Pancreas (tissue), 10 donors: ENCODE data around the gene SLC39A8. TPM values are rescaled to one million over a fixed set of nuclear protein-coding genes. Genes with fewer than 3 reads are reported as not detected.

Experiments
- ATAC-seq, 4 donors: fragments of 200-7000 bp; cut with Tn5 transposase; one replicate each; pipeline versions ENCODE4 v1.8.0 to v1.9.1; 2020; ENCODE audit warnings: mild to moderate bottlenecking in 4 of 4, moderate library complexity in 4 of 4
- DNase-seq, 6 donors: peaks; one replicate each; pipeline ENCODE4 v3.0.0-alpha.2; 2020
- FAIRE-seq: peaks from 2 replicates; lab custom pipeline; 2012; peaks lifted over from hg19 to GRCh38; lab: Jason Lieb, UNC
- H3K27ac ChIP-seq, 4 donors: fragments of 200-600 bp; sonication (generic); 1 replicate in 3 of 4; 2 replicates in 1 of 4; pipeline versions ENCODE4 v1.5.0 to v1.8.0; 2020
- H3K27me3 ChIP-seq, 4 donors: fragments of 200-600 bp; one replicate each; pipeline ENCODE4 v1.8.0; 2021
- H3K36me3 ChIP-seq, 3 donors: fragments of 200-600 bp; sonication (generic) in 1 of 3; one replicate each; pipeline versions ENCODE4 v1.5.0 to v1.8.0; 2020 to 2021
- H3K4me1 ChIP-seq, 3 donors: fragments of 200-600 bp; one replicate each; pipeline ENCODE4 v1.8.0; 2021
- H3K4me3 ChIP-seq, 4 donors: fragments of 200-600 bp; sonication (generic) in 2 of 4; one replicate each; pipeline versions ENCODE4 v1.5.0 to v1.8.0; 2020 to 2021
- H3K9me3 ChIP-seq, 4 donors: fragments of 200-600 bp; one replicate each; pipeline ENCODE4 v1.8.0; 2021
- WGBS, 2 donors: extraction: QIAGEN DNeasy Blood & Tissue Kit; methylation state at CpG; one replicate each; pipeline ENCODE4 v1.1.7; 2013; 5-methylcytosine and 5-hydroxymethylcytosine counted together
- intact Hi-C, 3 donors: fragments of 100-400 bp; cut with DNase I; formaldehyde crosslinking; loops; one replicate each; pipeline versions ENCODE4 v1.11.1 to v1.14.2; 2022
- polyA plus RNA-seq, 2 donors: library from polyadenylated mRNA; stranded (reverse); fragments of 200-250 nt; gene quantifications; one replicate each; pipeline ENCODE4 v1.2.3, GENCODE V29; 2013
- total RNA-seq, 6 donors: library from RNA; stranded (reverse); fragmentation: NEBNext Ultra II Directional in 4 of 6; extraction: Animal tissue kit (Norgen Biotek cat#: 25700) in 4 of 6; gene quantifications; one replicate each; pipeline versions ENCODE4 v1.2.1 to v1.2.4, GENCODE V29; 2021 to 2023
- TF ChIP-seq, protein P1 (sequence below), 4 donors: fragments of 200-600 bp; sonication (generic) in 3 of 4; IDR thresholded peaks; one replicate each; pipeline versions ENCODE4 v1.5.0 to v1.8.0; 2021; ENCODE audit warnings: antibody characterized with exemption in 4 of 4
- donor health status: healthy with polysubstance abuse.
- donor health status: DM: no; HTN: no; CAD: no; lungs with moderate emphysema.
- donor health status: DM: no; HTN: no; CAD: no.
- donor health status: control.
- donor health status: control.
- donor health status: Bipolar disorder and iron deficiency.
- donor health status: DM: yes; HTN: yes; CAD: no.
- donor health status: DM: no; HTN: no; CAD: no.
- donor health status: DM: no; HTN: no; CAD: no.
- donor health status: DM: yes; HTN: yes; CAD: no.

The SLC39A8 gene
- total and polyA plus RNA-seq, 8 donors = 9.9 to 46.8 (median 37.8) TPM

DNA sequence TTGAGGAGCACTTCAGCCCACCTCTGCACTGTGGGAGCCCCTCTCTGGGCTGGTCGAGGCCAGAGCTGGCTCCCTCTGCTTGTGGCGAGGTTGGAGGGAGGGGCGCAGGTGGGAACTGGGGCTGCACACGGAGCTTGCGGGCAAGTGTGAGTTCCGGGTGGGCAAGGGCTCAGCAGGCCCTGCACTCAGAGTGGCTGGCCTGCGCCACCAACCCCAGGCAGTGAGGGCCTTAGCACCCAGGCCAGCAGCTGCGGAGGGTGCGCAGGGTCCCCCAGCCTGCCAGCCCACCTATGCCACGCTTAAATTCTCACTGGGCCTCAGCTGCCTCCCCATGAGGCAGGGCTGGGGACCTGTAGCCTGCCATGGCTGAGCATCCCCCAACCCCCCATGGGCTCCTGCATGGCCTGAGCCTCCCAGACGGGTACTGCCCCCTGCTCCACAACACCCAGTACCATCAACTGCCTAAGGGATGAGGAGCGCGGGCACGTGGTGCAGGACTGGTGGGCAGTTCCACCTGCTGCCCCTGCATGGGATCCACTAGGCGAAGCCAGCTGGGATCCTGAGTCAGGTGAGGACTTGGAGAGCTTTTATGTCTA is 110.9 kb downstream of the SLC39A8 start:
- Histone ChIP-seq H3K27me3 (no peaks in the 10 kb centered on the region), H3K36me3 (no peaks in the 10 kb centered on the region), H3K4me3 (no peak overlapping the region), H3K4me1 (no peaks in the 10 kb centered on the region), H3K9me3 (no peaks in the 10 kb centered on the region), H3K27ac (no peak overlapping the region)
- intact Hi-C loops = no loop called here
- 85 to 93% methylated on average over 15 of the region's 15 CpGs for WGBS, 2 donors
- ATAC-seq (no peak), DNase-seq (peak in 1 of 6 donors; percentile 43), FAIRE-seq (no peak)
- TF ChIP-seq, protein P1, sequence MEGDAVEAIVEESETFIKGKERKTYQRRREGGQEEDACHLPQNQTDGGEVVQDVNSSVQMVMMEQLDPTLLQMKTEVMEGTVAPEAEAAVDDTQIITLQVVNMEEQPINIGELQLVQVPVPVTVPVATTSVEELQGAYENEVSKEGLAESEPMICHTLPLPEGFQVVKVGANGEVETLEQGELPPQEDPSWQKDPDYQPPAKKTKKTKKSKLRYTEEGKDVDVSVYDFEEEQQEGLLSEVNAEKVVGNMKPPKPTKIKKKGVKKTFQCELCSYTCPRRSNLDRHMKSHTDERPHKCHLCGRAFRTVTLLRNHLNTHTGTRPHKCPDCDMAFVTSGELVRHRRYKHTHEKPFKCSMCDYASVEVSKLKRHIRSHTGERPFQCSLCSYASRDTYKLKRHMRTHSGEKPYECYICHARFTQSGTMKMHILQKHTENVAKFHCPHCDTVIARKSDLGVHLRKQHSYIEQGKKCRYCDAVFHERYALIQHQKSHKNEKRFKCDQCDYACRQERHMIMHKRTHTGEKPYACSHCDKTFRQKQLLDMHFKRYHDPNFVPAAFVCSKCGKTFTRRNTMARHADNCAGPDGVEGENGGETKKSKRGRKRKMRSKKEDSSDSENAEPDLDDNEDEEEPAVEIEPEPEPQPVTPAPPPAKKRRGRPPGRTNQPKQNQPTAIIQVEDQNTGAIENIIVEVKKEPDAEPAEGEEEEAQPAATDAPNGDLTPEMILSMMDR (IDR thresholded peaks at IDR 0.05) = no peak

DNA sequence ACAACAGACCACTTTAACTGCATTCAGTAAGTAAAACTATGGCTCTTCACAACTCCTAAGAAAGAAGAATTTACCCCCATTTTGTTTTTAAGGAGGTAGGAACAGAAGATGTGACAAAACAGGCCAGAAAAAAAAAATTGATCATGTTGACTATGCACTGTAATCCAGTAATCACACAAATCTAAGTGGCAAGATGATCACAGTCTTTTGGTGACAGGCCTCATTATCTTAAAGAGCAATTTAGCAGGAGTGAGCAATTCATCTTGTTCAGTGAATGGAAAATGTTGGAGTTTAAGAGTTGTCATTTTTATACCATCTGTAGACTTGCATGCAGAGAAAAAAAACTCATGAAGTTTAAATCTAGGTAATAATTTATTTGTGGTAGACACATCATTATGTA is 115.1 kb downstream of the SLC39A8 start:
- Histone ChIP-seq H3K9me3 (no peaks in the 10 kb centered on the region), H3K36me3 (no peaks in the 10 kb centered on the region), H3K27ac (no peak overlapping the region), H3K4me3 (no peak overlapping the region), H3K27me3 (no peaks in the 10 kb centered on the region), H3K4me1 (no peaks in the 10 kb centered on the region)
- TF ChIP-seq, protein P1 (IDR thresholded peaks at IDR 0.05) = no peak
- intact Hi-C loops = no loop called here
- DNase-seq (no peak), ATAC-seq (no peak), FAIRE-seq (no peak)

DNA sequence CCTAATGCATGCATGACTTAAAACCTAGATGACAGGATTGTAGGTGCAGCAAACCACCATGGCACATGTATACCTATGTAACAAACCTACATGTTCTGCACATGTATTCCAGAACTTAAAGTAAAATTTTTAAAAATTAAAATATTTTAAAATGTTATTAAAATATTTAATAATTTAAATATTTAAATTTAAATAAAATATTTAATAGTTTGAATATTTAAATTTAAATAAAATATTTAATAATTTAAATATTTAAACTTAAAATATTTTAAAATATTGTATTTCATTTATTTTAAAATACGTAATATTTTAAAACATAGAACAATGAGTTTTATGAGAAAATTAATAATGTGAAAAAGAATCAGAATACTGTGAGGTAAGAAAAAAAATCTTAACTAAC is 117.9 kb downstream of the SLC39A8 start:
- peak; percentile 98 for FAIRE-seq
- H3K9me3 ChIP-seq = no peaks in the 10 kb centered on the region
- 93 to 98% methylated on average over 1 of the region's 1 CpG for WGBS, 2 donors
- no peak for DNase-seq
- intact Hi-C loops = no loop called here
- no peaks in the 10 kb centered on the region for H3K4me1 ChIP-seq
- H3K36me3 ChIP-seq = no peaks in the 10 kb centered on the region
- no peak overlapping the region for H3K4me3 ChIP-seq
- H3K27ac ChIP-seq = no peak overlapping the region
- ATAC-seq = no peak
- TF ChIP-seq, protein P1 (IDR thresholded peaks at IDR 0.05) = no peak
- H3K27me3 ChIP-seq = no peaks in the 10 kb centered on the region

DNA sequence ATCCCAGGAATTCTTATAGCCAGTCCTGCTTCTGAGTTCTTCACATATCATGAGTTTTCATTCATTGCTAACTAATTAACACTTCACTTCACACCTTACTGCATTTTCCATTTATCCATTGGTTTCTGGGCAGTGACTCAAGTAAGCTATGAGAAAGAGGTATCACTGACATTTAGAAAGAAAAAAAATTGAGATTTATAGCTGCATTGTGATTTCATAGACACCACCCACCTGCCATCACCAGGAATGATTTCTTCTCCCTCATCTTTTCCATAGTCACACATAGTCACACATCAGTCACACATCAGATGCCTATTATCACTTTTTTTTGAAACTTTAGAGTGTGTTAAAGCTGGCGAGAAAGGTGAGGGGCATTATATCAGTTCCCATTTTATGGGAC is 121.8 kb downstream of the SLC39A8 start:
- ATAC-seq = no peak
- H3K36me3 ChIP-seq = no peaks in the 10 kb centered on the region
- no peak overlapping the region for H3K4me3 ChIP-seq
- FAIRE-seq = no peak
- H3K4me1 ChIP-seq = no peaks in the 10 kb centered on the region
- TF ChIP-seq, protein P1 (IDR thresholded peaks at IDR 0.05) = no peak
- intact Hi-C loops = no loop called here
- H3K27me3 ChIP-seq = no peaks in the 10 kb centered on the region
- no peak for DNase-seq
- WGBS, 2 donors = 74 to 78% methylated on average over 1 of the region's 1 CpG
- no peak overlapping the region for H3K27ac ChIP-seq
- no peaks in the 10 kb centered on the region for H3K9me3 ChIP-seq

DNA sequence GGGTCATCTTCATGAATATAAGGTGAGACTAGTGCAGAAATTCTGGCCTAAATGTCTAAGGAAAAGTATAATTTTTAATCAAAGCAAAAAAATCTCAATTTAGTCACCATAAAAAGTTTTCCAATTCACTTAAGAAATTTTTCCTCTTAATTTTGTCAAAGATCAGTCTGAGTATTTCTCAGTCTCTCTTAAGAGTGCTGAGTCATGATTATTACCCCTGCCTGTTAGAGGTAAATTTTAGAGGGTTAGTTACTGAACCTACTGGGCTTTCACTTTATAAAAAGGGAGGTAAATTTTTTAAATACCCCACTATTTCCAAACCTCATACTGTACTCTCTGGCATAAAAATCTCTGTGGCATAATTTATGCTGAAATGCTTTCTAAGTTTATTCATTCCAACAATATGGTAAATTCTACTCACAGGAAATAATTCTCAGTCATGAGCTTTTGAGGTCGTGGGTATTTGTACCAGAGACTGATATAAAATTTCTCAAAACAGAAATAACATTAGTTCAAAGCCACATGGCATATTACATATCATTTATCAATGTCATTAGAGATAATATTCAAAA is 122.4 kb downstream of the SLC39A8 start:
- Histone ChIP-seq H3K27ac (no peak overlapping the region), H3K27me3 (no peaks in the 10 kb centered on the region), H3K4me1 (no peaks in the 10 kb centered on the region), H3K9me3 (no peaks in the 10 kb centered on the region), H3K4me3 (no peak overlapping the region), H3K36me3 (no peaks in the 10 kb centered on the region)
- TF ChIP-seq, protein P1 (IDR thresholded peaks at IDR 0.05) = no peak
- no peak for ATAC-seq
- no peak for DNase-seq
- FAIRE-seq = no peak
- intact Hi-C loops = no loop called here
- 26 to 34% methylated on average over 1 of the region's 1 CpG for WGBS, 2 donors
